ENCODE results near the gene SUOX. TPM values are rescaled to one million over a fixed set of nuclear protein-coding genes. Genes with fewer than 3 reads are reported as not detected.
A peak's percentile ranks its signal among the peaks of the same experiment; 100 is the strongest.

The SUOX gene
- total and polyA plus RNA-seq, 4 donors: 17.3 to 39.3 (median 33.0) TPM

DNA sequence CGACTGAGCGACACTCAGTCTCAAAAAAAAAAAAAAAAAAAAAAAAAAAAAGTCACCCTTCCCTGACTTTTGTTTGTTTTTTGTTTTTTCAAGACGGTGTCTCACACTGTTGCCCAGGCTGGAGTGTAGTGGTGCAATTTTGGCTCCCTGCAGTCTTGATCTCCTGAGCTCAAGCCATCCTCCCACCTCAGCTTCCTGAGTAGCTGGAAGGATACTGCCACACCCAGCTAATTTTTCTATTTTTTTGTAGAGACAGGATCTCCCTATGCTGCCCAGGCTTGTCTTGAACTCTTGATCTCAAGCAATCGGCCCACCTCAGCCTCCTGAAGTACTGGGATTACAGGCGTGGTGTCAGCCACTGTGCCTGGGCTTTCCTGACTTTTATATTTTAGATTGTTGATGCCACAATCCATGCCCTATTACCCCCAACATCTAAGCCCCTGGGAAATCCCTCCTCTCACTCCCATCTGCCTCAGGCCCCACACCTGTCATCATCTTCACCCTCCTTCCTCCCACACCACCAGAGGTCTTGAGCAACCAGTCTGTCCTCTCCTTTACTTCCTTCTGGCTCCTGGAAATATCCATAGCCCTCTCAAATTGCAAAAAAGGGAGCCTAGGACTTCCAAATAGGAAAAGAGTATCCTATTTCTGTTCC, 31.6 kb downstream of the SUOX start:
- no peak overlapping the region for H3K9ac ChIP-seq (ENCODE audit: low read depth in 1 of 2, low read length in 2 of 2)
- H3K27ac ChIP-seq (ENCODE audit: low read depth in 1 of 2, low read length in 2 of 2): peak overlapping the region in 1 of 2 donors; percentile 52
- H3K36me3 ChIP-seq (ENCODE audit: control insufficient read depth in 4 of 4, insufficient read depth in 3 of 4, low read depth in 1 of 4, low read length in 3 of 4): peaks cover 0 to 8% (median 0%) of the 10 kb centered on the region in 4 donors
- peaks cover 0 to 15% (median 12%) of the 10 kb centered on the region in 4 donors for H3K4me1 ChIP-seq (ENCODE audit: control insufficient read depth in 4 of 4, insufficient read depth in 4 of 4, low read length in 3 of 4)
- TF ChIP-seq NR2F2 (IDR thresholded peaks at IDR 0.05): no peak
- TF ChIP-seq, protein P1, sequence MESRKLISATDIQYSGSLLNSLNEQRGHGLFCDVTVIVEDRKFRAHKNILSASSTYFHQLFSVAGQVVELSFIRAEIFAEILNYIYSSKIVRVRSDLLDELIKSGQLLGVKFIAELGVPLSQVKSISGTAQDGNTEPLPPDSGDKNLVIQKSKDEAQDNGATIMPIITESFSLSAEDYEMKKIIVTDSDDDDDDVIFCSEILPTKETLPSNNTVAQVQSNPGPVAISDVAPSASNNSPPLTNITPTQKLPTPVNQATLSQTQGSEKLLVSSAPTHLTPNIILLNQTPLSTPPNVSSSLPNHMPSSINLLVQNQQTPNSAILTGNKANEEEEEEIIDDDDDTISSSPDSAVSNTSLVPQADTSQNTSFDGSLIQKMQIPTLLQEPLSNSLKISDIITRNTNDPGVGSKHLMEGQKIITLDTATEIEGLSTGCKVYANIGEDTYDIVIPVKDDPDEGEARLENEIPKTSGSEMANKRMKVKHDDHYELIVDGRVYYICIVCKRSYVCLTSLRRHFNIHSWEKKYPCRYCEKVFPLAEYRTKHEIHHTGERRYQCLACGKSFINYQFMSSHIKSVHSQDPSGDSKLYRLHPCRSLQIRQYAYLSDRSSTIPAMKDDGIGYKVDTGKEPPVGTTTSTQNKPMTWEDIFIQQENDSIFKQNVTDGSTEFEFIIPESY (IDR thresholded peaks at IDR 0.05): no peak
- TF ChIP-seq CTCF (IDR thresholded peaks at IDR 0.05; ENCODE audit: low read depth, low read length, missing input control): no peak
- TF ChIP-seq HNF4A (conservative IDR thresholded peaks at IDR 0.05): no peak
- TF ChIP-seq, protein P2, sequence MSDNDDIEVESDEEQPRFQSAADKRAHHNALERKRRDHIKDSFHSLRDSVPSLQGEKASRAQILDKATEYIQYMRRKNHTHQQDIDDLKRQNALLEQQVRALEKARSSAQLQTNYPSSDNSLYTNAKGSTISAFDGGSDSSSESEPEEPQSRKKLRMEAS (IDR thresholded peaks at IDR 0.05): no peak
- TF ChIP-seq FOXA1 (IDR thresholded peaks at IDR 0.05): no peak
- TF ChIP-seq HNF4G (IDR thresholded peaks at IDR 0.05): no peak
- TF ChIP-seq GABPA (IDR thresholded peaks at IDR 0.05 in 1 of 2, conservative IDR thresholded peaks at IDR 0.05 in 1 of 2): no peak
- no peak for TF ChIP-seq TAF1 (conservative IDR thresholded peaks at IDR 0.05)
- TF ChIP-seq SP1 (IDR thresholded peaks at IDR 0.05): no peak
- H3K27me3 ChIP-seq (ENCODE audit: control insufficient read depth in 4 of 4, insufficient read depth in 4 of 4, low read length in 3 of 4): no peaks in the 10 kb centered on the region
- no peaks in the 10 kb centered on the region for H3K9me3 ChIP-seq (ENCODE audit: control insufficient read depth in 4 of 4, low read length in 3 of 4)
- no peak overlapping the region for H3K4me3 ChIP-seq (ENCODE audit: low read depth in 1 of 3, low read length in 3 of 3)
- DNase-seq (ENCODE audit: low spot score): no peak
- 71% methylated on average over 5 of the region's 5 CpGs for WGBS

GRCh38 chr12:56029166-56029519, 32.1 kb downstream of the SUOX start:
- Histone ChIP-seq H3K36me3 (ENCODE audit: control insufficient read depth in 4 of 4, insufficient read depth in 3 of 4, low read depth in 1 of 4, low read length in 3 of 4) (peaks cover 0 to 8% (median 0%) of the 10 kb centered on the region in 4 donors), H3K4me3 (ENCODE audit: low read depth in 1 of 3, low read length in 3 of 3) (no peak overlapping the region), H3K9ac (ENCODE audit: low read depth in 1 of 2, low read length in 2 of 2) (peak overlapping the region in 1 of 2 donors; percentile 36), H3K27me3 (ENCODE audit: control insufficient read depth in 4 of 4, insufficient read depth in 4 of 4, low read length in 3 of 4) (no peaks in the 10 kb centered on the region), H3K4me1 (ENCODE audit: control insufficient read depth in 4 of 4, insufficient read depth in 4 of 4, low read length in 3 of 4) (peaks cover 0 to 15% (median 12%) of the 10 kb centered on the region in 4 donors), H3K27ac (ENCODE audit: low read depth in 1 of 2, low read length in 2 of 2) (peak overlapping the region in 1 of 2 donors; percentile 52), H3K9me3 (ENCODE audit: control insufficient read depth in 4 of 4, low read length in 3 of 4) (no peaks in the 10 kb centered on the region)
- TF ChIP-seq HNF4G (IDR thresholded peaks at IDR 0.05) (no peak), JUND (IDR thresholded peaks at IDR 0.05) (no peak), REST (IDR thresholded peaks at IDR 0.05) (no peak), HNF4A (conservative IDR thresholded peaks at IDR 0.05) (no peak), RAD21 (IDR thresholded peaks at IDR 0.05) (no peak)
- DNase-seq (ENCODE audit: low spot score): no peak

Measured in liver (tissue), 9 donors.